ENCODE data around the gene ZNF683. TPM values are rescaled to one million over a fixed set of nuclear protein-coding genes. Genes with fewer than 3 reads are reported as not detected.
"Not testable (repeated sequence)": the region's sequence is repeated elsewhere in the genome, so short reads cannot be mapped to it uniquely, and the experiment has no call there.

ZNF683 gene
- total RNA-seq, 2 donors from 2014 or later = 0.25 TPM; not detected in 1

DNA sequence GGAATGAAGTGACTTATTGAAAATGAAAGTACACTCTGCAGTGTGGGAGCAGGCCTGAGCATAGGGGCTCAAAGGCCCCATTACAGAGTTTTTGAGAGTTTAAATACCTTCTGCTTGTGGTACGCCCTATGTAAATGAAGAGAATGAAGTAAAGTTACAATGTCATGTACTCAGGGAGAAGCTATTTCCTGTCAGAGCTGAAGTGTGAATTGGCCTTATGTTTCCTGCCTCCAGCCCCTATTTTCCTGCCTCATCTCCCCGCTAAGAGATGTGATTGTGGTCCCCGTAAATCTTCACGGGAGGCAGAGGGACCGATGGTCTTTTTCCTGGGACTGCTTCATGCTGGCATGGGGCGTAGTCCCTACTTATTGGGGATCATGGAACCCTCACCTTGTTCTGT is 2.5 kb upstream of the ZNF683 start:
- ATAC-seq (replicated peaks in 1 of 2) (no peak), DNase-seq (no peak)
- H3K9me3 Mint-ChIP-seq = peaks cover 3 to 4% of the 10 kb centered on the region in 2 donors
- peak overlapping the region; percentile 81 for H3K27ac Mint-ChIP-seq
- no peaks in the 10 kb centered on the region for H3K27me3 Mint-ChIP-seq (ENCODE audit: low read depth)
- peaks cover 87% of the 10 kb centered on the region for H3K4me1 Mint-ChIP-seq (ENCODE audit: low read depth)
- H3K36me3 Mint-ChIP-seq (ENCODE audit: insufficient read depth in 2 of 2) = peaks cover 2 to 5% of the 10 kb centered on the region in 2 donors
- H3K4me3 Mint-ChIP-seq = peak overlapping the region; percentile 31 to 46

DNA sequence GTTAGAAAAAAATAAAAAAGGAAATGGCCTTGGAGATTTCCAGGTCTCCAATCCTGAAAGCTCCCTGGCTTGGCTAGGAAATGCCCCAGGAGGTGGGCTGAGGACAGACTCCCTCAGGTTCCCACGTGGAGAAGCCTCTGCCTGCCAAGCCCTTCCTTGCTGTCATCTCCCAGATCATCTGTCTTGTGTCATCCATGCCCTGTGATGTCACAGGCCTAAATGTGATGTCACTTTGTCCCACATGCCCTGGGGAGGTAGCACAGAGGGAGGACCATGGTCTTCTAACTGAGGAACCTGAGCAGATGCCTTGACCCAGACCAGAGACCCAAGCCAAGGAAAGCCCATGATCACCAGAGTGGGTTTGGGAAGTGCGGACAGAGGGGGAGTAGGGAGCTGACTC is 1.8 kb upstream of the ZNF683 start:
- ATAC-seq (replicated peaks in 1 of 2); H3K36me3 Mint-ChIP-seq (ENCODE audit: insufficient read depth in 2 of 2); H3K27me3 Mint-ChIP-seq (ENCODE audit: low read depth); H3K9me3 Mint-ChIP-seq; DNase-seq: not testable (repeated sequence)
- Mint-ChIP-seq H3K4me3 (peak overlapping the region; percentile 46 to 56), H3K4me1 (ENCODE audit: low read depth) (peaks cover 93% of the 10 kb centered on the region), H3K27ac (peak overlapping the region; percentile 62)

DNA sequence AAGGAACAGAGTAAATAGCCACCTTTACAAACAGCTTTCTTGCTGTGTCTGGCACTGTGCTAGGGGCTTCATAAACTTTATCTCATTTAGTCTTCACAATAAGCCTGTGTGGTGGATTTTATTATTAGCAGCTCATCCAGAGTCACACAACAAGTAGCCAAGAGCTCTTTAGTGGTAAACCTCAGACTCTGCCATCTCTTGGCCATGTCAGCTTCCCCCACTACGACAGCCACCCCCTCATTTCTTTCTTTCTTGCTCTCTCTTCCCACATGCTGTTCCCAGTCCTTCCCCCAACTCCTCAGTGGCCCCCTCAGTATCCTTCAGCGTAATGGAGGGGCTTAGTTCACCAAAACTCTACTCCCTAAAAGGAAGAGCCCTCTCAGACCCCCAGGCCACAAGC is 1.2 kb upstream of the ZNF683 start:
- peaks cover 2 to 5% of the 10 kb centered on the region in 2 donors for H3K36me3 Mint-ChIP-seq (ENCODE audit: insufficient read depth in 2 of 2)
- ATAC-seq (replicated peaks in 1 of 2) = no peak
- DNase-seq = no peak
- H3K9me3 Mint-ChIP-seq = peaks cover 3 to 4% of the 10 kb centered on the region in 2 donors
- peak overlapping the region; percentile 47 for H3K27ac Mint-ChIP-seq
- H3K4me3 Mint-ChIP-seq = peak overlapping the region; percentile 46 to 56
- H3K27me3 Mint-ChIP-seq (ENCODE audit: low read depth) = no peaks in the 10 kb centered on the region
- peaks cover 92% of the 10 kb centered on the region for H3K4me1 Mint-ChIP-seq (ENCODE audit: low read depth)

DNA sequence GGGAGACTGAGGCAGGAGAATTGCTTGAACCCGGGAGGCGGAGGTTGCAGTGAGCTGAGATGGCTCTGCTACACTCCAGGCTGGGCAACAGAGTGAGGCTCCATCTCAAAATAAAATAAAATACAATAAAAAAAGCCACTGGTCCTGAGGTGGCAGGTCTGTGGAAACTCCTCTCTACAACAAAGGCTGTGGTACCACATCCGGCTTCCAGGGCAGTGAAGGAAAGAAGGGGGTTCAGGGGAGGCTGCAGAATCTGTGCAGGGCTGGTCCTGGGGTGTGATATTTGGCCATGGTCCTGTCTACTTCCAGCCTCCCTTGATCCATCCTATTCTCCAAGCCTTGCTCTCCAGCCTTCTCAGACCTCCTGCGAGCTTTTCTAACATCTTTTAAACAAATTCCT is 731 bp upstream of the ZNF683 start:
- Mint-ChIP-seq H3K27ac (peak overlapping the region; percentile 47), H3K4me3 (peak overlapping the region; percentile 46 to 56)
- DNase-seq = peak in 1 of 2 donors; percentile 32

DNA sequence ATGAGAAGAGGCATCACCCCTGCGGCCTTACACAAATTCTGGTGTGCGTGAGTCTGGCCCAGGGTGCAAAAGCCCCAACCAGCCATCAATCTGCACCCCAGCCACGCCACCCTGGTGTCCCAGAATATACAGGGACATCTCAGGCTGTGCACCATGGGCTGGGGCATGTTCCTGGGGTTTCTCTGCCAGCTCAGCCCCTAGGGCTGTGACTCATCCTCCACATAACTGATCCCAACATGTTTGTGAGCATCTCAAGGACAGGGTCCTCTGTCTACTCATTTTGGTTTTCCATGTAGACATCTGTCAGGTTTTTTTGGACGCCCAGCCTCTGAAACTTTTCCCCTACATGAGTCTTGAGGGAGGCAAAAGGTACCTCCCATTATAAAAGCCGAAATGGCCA is 511 bp downstream of the ZNF683 start:
- no peak overlapping the region for H3K27ac Mint-ChIP-seq
- H3K27me3 Mint-ChIP-seq (ENCODE audit: low read depth) = no peaks in the 10 kb centered on the region
- H3K36me3 Mint-ChIP-seq (ENCODE audit: insufficient read depth in 2 of 2) = peaks cover 2 to 5% of the 10 kb centered on the region in 2 donors
- H3K4me3 Mint-ChIP-seq = no peak overlapping the region
- peaks cover 74% of the 10 kb centered on the region for H3K4me1 Mint-ChIP-seq (ENCODE audit: low read depth)
- peak in 1 of 2 donors; percentile 53 for ATAC-seq (replicated peaks in 1 of 2)
- peaks cover 3 to 4% of the 10 kb centered on the region in 2 donors for H3K9me3 Mint-ChIP-seq
- DNase-seq = no peak

More for the DNA sequence above, 731 bp upstream of the ZNF683 start:
- Mint-ChIP-seq H3K27me3 (ENCODE audit: low read depth) (no peaks in the 10 kb centered on the region), H3K9me3 (peaks cover 3 to 4% of the 10 kb centered on the region in 2 donors), H3K4me1 (ENCODE audit: low read depth) (peaks cover 87% of the 10 kb centered on the region), H3K36me3 (ENCODE audit: insufficient read depth in 2 of 2) (peaks cover 2 to 5% of the 10 kb centered on the region in 2 donors)
- ATAC-seq (replicated peaks in 1 of 2) = peak; percentile 56 to 57

DNA sequence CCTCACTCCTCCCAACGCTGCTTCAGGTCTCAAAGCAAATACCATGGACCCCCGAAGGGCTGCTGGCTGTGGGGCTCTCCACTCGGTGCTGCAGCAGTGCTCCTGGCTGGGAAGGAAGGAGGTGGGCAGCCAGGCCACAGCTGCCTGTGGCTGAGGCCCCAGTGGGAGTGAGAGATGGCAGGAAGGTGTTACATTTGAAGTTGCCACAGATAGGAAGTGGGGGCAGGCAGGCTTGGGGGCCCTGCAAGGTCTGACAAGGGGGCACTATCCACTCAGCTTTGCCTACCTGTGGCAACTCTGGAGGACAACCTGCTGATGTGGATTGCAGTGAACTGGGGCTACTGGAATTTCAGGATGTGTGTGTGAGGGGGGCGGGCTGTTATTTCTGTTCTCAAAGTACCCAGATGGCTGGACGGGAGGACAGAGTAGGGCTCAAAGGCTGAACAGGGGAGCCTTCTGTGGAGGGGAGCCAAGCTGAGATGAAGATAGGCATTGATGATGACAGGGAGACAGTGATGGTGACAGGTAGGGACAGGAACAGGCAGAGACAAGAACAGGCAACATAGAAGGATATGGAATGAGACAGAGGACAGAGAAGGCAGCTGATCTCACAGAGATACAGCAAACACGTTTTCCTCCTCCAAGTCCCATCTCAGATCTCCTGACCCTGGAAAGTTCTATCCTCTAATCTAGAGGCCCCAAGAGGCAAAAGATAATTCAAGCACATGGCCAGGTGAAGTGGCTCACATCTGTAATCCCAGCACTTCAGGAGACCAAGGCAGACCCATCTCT is 1.8 kb downstream of the ZNF683 start:
- Mint-ChIP-seq H3K9me3 (peaks cover 0 to 4% of the 10 kb centered on the region in 2 donors), H3K27me3 (ENCODE audit: low read depth) (no peaks in the 10 kb centered on the region), H3K36me3 (ENCODE audit: insufficient read depth in 2 of 2) (peaks cover 2 to 5% of the 10 kb centered on the region in 2 donors), H3K27ac (no peak overlapping the region), H3K4me1 (ENCODE audit: low read depth) (peaks cover 62% of the 10 kb centered on the region), H3K4me3 (peak overlapping the region in 1 of 2 donors; percentile 9)
- ATAC-seq (replicated peaks in 1 of 2) (peak in 1 of 2 donors; percentile 38), DNase-seq (no peak)

DNA sequence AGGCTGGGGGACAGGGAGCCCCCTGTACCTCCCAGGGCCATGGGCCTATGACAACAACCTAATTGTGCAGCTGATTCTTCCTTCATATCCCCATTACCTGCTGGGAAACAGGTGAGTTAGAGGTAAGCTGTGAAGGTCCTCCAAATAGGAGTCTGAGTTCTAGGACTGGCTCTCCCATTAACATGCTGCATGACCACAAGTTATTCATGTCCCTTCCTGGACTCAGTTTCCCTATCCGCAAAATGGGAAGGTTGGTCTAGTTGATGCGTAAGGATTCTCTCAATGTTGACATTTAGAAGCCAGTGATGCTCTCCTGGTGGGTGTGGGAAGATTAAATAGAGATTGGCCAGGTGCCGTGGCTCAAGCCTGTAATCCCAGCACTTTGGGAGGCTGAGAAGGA is 4.1 kb downstream of the ZNF683 start:
- Mint-ChIP-seq H3K4me1 (ENCODE audit: low read depth) (peaks cover 55% of the 10 kb centered on the region), H3K36me3 (ENCODE audit: insufficient read depth in 2 of 2) (peaks cover 2 to 5% of the 10 kb centered on the region in 2 donors), H3K4me3 (no peak overlapping the region), H3K27ac (no peak overlapping the region), H3K9me3 (peaks cover 0 to 4% of the 10 kb centered on the region in 2 donors), H3K27me3 (ENCODE audit: low read depth) (no peaks in the 10 kb centered on the region)
- DNase-seq = no peak
- no peak for ATAC-seq (replicated peaks in 1 of 2)

DNA sequence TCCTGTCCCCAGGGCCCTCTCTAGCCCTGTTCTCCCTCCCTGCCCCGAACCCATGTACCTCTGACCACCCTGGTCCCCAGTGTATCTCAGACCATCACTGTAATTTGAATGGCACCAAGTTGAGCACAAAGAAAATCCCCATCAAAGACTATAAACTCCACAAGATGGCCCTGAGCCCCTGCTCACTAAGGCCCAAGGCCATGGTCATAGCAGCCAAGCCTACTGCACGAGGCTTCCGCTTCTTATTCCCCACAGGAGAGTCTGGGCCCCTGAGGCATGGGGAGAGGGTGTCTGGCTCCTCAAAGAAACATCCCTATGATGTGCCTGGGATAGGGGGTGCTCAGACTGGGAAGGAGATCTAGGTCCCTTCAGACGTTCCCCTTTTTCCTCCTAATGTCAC is 4.5 kb downstream of the ZNF683 start:
- Mint-ChIP-seq H3K4me1 (ENCODE audit: low read depth) (peaks cover 54% of the 10 kb centered on the region), H3K36me3 (ENCODE audit: insufficient read depth in 2 of 2) (peaks cover 2 to 5% of the 10 kb centered on the region in 2 donors), H3K27me3 (ENCODE audit: low read depth) (no peaks in the 10 kb centered on the region), H3K27ac (no peak overlapping the region), H3K9me3 (peaks cover 0 to 4% of the 10 kb centered on the region in 2 donors), H3K4me3 (no peak overlapping the region)
- no peak for ATAC-seq (replicated peaks in 1 of 2)
- DNase-seq = no peak

DNA sequence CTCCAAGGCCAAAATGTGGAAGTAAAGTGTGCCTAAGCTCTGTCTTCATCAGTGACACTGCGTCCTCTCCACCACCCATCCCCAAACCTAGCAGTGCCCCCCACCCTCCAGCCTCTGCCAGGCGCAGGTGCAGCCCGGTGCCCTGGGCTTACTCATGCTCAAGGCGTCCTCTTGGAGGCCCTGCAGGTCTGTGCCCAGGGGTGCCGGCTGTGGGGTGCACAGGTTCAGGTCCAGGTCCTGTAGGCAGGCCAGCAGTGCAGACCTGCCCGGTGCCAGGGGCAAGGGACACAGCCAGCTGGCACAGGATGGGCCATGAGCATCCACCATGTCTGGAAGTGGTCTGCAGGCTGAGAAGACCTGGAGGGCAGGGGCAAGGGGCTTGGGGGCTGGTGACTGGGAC is 5.1 kb downstream of the ZNF683 start:
- Mint-ChIP-seq H3K4me1 (ENCODE audit: low read depth) (peaks cover 48% of the 10 kb centered on the region), H3K36me3 (ENCODE audit: insufficient read depth in 2 of 2) (peaks cover 2 to 5% of the 10 kb centered on the region in 2 donors), H3K9me3 (peaks cover 0 to 4% of the 10 kb centered on the region in 2 donors), H3K27me3 (ENCODE audit: low read depth) (no peaks in the 10 kb centered on the region), H3K4me3 (no peak overlapping the region), H3K27ac (no peak overlapping the region)
- DNase-seq (no peak), ATAC-seq (replicated peaks in 1 of 2) (no peak)

DNA sequence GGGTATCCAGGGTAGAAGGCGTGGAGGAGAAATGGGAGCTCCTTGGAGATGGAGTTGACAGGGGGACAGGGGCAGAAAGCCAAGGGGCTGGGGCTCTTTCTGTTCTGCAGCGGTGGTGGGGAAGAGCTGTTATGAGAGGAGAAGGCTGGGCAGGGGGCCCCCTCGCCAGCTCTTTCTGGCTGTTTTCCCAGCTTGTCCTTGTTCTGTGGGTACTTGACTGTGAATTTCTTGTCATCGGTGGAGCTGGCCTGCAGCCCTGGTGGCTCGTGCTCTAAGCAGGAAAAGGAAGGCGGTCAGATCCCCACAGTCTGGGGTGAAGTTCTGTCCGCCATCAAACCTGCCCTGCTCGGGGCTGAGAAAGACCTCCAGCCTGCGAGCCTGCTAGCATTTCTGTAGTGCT is 7.6 kb downstream of the ZNF683 start:
- no peaks in the 10 kb centered on the region for H3K9me3 Mint-ChIP-seq
- H3K27me3 Mint-ChIP-seq (ENCODE audit: low read depth) = peaks cover 12% of the 10 kb centered on the region
- H3K4me1 Mint-ChIP-seq (ENCODE audit: low read depth) = peaks cover 39% of the 10 kb centered on the region
- H3K4me3 Mint-ChIP-seq = no peak overlapping the region
- ATAC-seq (replicated peaks in 1 of 2) = no peak
- peak overlapping the region; percentile 20 for H3K27ac Mint-ChIP-seq
- H3K36me3 Mint-ChIP-seq (ENCODE audit: insufficient read depth in 2 of 2) = no peaks in the 10 kb centered on the region
- DNase-seq = no peak

DNA sequence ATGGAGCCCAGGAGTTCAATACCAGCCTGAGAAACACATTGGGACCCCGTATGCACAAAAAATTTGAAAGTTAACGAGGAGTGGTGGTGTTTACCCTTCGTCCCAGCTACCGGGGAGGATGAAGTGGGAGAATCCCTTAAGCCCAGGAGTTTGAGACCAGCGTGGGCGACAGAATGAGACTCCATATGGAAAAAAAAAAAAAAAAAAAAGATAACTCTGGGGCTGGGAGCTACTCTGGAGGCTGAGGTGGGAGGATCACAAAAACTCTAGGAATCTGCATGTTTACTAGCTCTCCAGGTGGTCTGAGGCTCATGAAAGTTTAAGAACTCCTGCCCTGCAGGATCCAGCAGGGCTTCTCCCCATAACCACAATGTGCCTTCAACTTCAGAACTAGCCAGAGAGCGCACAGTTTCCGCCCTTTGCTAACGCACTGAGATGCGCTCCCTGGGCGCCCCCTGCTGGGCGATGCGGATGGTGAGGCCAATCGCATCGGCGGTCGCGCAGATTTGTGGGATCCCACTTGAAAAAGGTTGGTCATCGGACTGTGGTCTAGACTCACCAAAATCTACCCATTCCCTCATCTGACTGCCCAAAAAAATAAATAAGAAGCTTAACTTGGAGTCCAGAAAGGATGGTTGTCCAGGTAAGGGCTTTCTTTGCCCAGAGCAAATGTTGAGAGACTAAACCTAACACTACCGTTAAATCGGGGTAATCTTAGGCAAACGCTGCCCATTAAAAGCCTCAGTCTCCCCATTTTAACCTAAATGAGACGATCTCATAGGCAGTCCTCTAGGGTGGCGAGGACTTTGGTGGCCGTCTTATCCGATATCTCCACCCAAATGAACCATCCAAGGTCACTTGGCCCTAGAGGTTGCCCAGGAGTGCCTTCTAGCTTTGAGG is 8.8 kb downstream of the ZNF683 start:
- no peaks in the 10 kb centered on the region for H3K36me3 Mint-ChIP-seq (ENCODE audit: insufficient read depth in 2 of 2)
- ATAC-seq (replicated peaks in 1 of 2) (peak; percentile 79 to 82), DNase-seq (peak; percentile 84 to 90)
- no peaks in the 10 kb centered on the region for H3K9me3 Mint-ChIP-seq
- H3K4me1 Mint-ChIP-seq (ENCODE audit: low read depth) = peaks cover 46% of the 10 kb centered on the region
- H3K27me3 Mint-ChIP-seq (ENCODE audit: low read depth) = peaks cover 20% of the 10 kb centered on the region
- H3K4me3 Mint-ChIP-seq = no peak overlapping the region
- no peak overlapping the region for H3K27ac Mint-ChIP-seq

DNA sequence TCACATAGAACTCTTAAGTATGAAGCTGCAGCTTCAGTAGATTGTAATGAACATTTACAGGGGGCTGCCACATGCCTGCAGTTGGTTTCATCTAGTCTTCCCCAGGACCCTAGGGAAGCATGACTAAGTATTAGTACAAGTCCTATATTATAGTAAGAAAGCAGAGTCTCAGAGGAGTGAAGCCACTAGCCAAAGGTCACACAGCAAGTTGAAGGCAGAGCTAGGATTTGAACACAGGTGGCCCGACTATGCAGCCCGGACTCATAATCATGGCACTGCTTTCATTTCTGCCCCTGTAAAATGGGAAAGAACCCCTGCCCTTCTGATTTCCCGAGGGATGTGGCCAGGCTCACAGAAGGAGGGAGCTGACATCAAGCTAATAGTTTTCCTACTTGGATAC is 10.2 kb downstream of the ZNF683 start:
- Mint-ChIP-seq H3K27ac (no peak overlapping the region), H3K4me3 (no peak overlapping the region), H3K9me3 (no peaks in the 10 kb centered on the region), H3K36me3 (ENCODE audit: insufficient read depth in 2 of 2) (no peaks in the 10 kb centered on the region), H3K27me3 (ENCODE audit: low read depth) (peaks cover 22% of the 10 kb centered on the region), H3K4me1 (ENCODE audit: low read depth) (peaks cover 51% of the 10 kb centered on the region)
- no peak for ATAC-seq (replicated peaks in 1 of 2)
- no peak for DNase-seq

DNA sequence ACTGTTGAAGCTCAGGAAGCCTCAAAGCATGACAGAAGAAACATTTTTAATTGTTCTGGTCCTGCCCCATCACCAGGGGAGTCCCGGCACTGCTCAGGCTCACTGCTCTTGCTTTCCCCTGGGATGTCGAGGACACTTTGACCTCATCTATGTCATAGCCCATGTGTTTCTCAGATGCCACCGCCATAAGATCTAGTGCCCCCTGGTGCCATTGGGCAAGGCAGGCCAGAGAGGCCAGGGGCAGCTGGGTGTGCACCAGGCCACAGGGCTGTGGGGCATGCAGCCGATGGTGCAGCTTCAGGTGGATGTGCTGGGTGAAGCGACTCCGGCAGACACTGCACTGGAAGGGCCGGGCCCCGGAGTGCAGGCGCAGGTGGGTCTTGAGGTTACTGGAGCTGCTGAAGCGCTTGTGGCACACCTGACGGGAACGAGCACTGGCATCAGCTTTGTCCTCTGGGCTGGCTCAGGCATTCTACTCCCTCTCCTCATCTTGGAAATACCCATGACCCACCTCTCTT is 10.9 kb downstream of the ZNF683 start:
- Mint-ChIP-seq H3K9me3 (no peaks in the 10 kb centered on the region), H3K4me1 (ENCODE audit: low read depth) (peaks cover 51% of the 10 kb centered on the region), H3K27ac (no peak overlapping the region), H3K27me3 (ENCODE audit: low read depth) (peaks cover 22% of the 10 kb centered on the region), H3K36me3 (ENCODE audit: insufficient read depth in 2 of 2) (no peaks in the 10 kb centered on the region), H3K4me3 (no peak overlapping the region)
- ATAC-seq (replicated peaks in 1 of 2) (no peak), DNase-seq (no peak)

All from activated T-cell treated with anti-CD3 and anti-CD28 coated beads, Interleukin-2, amount 50 U/mL, for 72 hours (primary cell).